ENCODE results near the gene FOCAD.

The FOCAD gene

DNA sequence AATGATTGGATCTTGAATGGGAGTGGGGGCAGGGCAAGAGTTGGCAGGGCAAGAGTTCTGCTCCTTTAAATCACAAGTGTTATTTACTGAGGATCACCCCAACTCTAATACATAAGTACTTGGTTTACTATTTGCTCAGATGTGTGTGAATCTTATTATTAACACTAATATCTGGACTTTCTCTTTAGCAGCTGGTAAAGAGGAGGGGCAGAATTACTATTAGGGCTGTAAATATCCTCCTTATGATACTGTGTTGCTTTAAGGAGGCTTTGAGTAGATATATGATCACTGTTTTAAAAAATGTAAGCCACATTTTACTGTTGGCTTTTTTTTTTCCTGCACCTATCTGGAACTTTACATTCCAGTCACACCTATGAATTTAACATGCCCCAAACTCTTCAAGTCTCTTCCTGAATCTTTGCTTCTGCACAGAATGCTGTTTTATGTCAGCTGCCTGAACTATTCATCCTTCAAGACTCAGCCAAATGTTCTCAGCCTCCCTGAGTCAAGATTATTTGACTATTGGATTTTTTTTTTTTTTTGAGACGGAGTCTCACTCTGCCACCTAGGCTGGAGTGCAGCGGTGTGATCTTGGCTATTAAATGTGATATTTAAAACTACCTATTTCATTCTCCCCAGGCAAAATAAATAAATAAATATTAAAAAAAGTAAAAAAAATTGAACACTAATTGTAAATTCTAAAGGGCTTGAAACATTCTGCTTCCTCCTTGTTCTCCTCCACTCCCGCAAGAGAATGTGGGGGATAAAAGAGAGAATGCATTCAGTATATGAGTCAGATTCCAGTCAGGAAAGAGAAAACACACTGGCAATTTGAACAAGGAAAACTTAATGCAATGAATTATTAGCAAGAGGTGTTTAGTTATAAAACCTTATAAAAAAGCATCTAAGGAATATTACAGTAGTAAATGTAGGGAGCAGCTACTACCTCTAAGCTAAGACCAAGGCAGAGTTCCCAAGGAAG, 99.3 kb downstream of the FOCAD start:
- H3K4me3 ChIP-seq (replicated peaks; ENCODE audit: low read depth, low read length): no peak overlapping the region
- TF ChIP-seq, protein P1, sequence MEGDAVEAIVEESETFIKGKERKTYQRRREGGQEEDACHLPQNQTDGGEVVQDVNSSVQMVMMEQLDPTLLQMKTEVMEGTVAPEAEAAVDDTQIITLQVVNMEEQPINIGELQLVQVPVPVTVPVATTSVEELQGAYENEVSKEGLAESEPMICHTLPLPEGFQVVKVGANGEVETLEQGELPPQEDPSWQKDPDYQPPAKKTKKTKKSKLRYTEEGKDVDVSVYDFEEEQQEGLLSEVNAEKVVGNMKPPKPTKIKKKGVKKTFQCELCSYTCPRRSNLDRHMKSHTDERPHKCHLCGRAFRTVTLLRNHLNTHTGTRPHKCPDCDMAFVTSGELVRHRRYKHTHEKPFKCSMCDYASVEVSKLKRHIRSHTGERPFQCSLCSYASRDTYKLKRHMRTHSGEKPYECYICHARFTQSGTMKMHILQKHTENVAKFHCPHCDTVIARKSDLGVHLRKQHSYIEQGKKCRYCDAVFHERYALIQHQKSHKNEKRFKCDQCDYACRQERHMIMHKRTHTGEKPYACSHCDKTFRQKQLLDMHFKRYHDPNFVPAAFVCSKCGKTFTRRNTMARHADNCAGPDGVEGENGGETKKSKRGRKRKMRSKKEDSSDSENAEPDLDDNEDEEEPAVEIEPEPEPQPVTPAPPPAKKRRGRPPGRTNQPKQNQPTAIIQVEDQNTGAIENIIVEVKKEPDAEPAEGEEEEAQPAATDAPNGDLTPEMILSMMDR (IDR thresholded peaks at IDR 0.05; ENCODE audit: low read depth, low read length, missing control alignments): no peak
- no peak for DNase-seq (ENCODE audit: extremely low read depth, low read depth)

DNA sequence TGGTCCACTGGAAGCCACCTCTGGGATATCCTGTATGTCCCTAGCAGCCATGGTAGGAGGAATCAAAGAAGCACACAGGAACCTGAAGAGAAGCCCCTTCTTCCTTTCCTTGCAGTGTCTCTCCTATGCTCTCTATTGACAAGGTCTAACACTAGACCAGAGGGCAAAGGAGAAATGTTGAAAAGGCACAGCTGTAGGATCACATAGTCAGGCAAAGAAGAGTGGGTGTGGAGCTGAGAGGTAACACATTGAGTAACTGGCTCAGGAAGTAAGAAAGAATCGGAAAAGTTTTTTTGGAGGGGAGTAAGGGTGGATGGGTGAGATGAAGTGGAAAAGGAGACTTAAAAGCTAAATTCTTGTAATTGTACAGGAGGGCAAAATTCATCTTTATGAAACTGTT, 100.1 kb downstream of the FOCAD start:
- TF ChIP-seq, protein P1 (IDR thresholded peaks at IDR 0.05; ENCODE audit: low read depth, low read length, missing control alignments): no peak
- H3K4me3 ChIP-seq (replicated peaks; ENCODE audit: low read depth, low read length): no peak overlapping the region
- DNase-seq (ENCODE audit: extremely low read depth, low read depth): no peak

DNA sequence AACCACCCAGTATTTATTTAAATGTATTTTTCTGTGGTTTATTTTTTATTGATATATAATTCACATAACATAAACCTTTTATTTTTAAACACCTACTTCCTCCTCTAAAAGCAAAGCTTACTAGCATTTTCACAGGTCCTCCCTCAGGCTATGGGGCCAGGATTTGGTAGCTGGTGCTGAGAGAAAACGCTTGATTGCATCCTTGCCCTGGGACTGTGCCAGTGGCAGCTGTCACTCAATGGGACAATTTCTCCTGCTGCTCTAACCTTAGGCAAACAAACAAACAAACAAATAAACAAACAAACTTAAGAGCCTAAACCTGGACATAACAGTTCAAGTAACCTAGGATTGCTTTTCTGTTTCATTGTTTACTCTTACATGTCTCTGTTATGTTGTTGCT, 102.7 kb downstream of the FOCAD start:
- no peak for DNase-seq (ENCODE audit: extremely low read depth, low read depth)
- TF ChIP-seq, protein P1 (IDR thresholded peaks at IDR 0.05; ENCODE audit: low read depth, low read length, missing control alignments): no peak
- H3K4me3 ChIP-seq (replicated peaks; ENCODE audit: low read depth, low read length): no peak overlapping the region

DNA sequence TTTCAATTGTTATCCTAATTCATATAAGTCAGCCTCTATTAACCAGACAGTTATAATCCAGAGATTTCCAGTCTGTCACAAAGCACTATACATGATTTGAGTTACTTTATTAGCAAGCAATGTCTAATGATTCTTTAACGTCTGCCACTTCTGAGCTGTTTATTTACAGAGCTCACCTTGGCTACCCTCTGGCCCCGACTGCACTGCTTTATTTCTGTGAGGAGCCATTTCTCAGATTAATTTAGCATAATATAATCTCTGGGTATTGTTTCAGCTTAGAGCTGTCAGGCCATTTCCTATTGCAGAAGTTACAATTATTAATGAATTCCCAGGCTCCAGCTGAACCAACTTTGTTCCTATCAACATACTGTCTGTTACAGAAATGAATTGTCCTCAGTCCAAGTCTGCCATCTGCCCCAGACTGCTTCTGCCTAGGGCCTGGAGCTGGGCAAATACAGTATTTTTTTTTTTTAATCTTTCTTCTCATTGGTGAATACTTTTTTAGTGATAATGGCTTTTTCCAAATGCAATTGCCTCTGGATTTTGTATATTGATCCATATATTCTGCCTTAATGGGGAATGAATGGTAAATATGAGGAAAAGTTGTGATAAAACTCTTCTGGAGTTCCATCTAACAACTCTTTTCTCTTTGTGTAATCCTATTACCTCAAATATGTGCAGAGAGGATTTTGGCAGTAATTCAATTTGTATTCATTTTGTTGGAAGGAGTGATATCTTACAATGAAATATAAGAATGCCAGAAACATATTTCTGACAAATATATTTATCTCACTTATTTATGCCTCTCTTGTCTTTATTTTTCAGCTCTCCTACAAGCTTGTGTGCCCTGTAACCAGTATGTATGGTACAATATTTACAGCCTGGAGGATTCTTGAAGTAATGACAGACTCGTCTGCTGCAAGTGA, 104.7 kb downstream of the FOCAD start:
- TF ChIP-seq, protein P1 (IDR thresholded peaks at IDR 0.05; ENCODE audit: low read depth, low read length, missing control alignments): no peak
- DNase-seq (ENCODE audit: extremely low read depth, low read depth): no peak
- H3K4me3 ChIP-seq (replicated peaks; ENCODE audit: low read depth, low read length): no peak overlapping the region

DNA sequence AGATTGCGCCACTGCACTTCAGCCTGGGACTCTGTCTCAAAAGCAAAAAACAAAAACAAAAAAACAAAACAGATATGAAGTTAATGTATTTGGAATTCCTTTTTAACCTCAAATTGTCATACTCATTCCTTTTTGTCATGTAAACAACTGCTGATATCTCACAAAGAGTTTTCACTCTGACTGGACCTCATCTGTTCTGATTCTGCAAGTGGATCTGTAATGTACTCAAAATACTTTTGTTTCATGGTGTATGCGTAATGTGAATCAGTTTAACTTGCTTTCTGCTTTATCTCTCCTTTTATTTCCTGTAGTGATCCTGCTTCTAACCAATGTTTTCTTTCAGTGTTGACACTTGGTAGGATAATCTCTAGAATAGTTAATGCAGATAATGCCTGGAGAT, 106.7 kb downstream of the FOCAD start:
- TF ChIP-seq, protein P1 (IDR thresholded peaks at IDR 0.05; ENCODE audit: low read depth, low read length, missing control alignments): no peak
- no peak overlapping the region for H3K4me3 ChIP-seq (replicated peaks; ENCODE audit: low read depth, low read length)
- no peak for DNase-seq (ENCODE audit: extremely low read depth, low read depth)

DNA sequence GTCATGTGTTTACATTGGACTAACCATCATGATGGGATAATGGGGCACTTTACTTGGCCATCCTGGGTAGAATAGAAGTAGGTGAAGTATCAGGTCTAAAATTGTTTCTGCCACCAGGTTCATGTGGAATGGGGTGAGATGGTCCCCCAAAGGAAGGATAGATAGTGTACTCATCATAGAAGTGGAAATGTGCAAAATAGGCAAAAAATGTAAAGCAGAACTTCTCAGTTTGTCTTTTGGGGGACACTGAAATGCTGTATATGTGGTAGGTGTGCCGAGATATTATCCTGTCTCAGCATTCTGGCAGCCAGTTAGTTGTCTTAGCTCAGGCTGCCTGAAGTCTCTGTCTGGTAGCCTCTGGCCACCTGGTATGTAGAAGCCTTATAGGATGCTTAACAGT, 107.6 kb downstream of the FOCAD start:
- H3K4me3 ChIP-seq (replicated peaks; ENCODE audit: low read depth, low read length): no peak overlapping the region
- TF ChIP-seq, protein P1 (IDR thresholded peaks at IDR 0.05; ENCODE audit: low read depth, low read length, missing control alignments): no peak
- no peak for DNase-seq (ENCODE audit: extremely low read depth, low read depth)

Data from HFF-Myc (cell line).